Measurements from ENCODE around the gene STAC. TPM values are rescaled to one million over a fixed set of nuclear protein-coding genes. Genes with fewer than 3 reads are reported as not detected.
"Not testable (repeated sequence)": the region's sequence is repeated elsewhere in the genome, so short reads cannot be mapped to it uniquely, and the experiment has no call there.

STAC gene
- total and polyA plus RNA-seq, 8 donors: 0.29 to 7.2 (median 0.61) TPM; not detected in 4

- TF ChIP-seq EP300 (IDR thresholded peaks at IDR 0.05) (no peak), CTCF (IDR thresholded peaks at IDR 0.05) (no peak), POLR2AphosphoS5 (IDR thresholded peaks at IDR 0.05) (no peak), POLR2A (IDR thresholded peaks at IDR 0.05) (no peak)
- Histone ChIP-seq H3K9me3 (no peaks in the 10 kb centered on the region), H3K4me1 (peaks cover 0 to 7% (median 2%) of the 10 kb centered on the region in 4 donors), H3K27me3 (no peaks in the 10 kb centered on the region), H3K36me3 (no peaks in the 10 kb centered on the region), H3K4me3 (no peak overlapping the region), H3K27ac (no peak overlapping the region)
- 54 to 75% (median 67%) methylated on average over 5 of the region's 5 CpGs for WGBS, 5 donors
- intact Hi-C loops (cut with DNase I; ENCODE audit: low total_unique reads): no loop called here
- DNase-seq: peak in 1 of 2 donors; percentile 12
Observed at GRCh38 chr3:36457667-36458066, 77.4 kb downstream of the STAC start.

- TF ChIP-seq CTCF (IDR thresholded peaks at IDR 0.05) (no peak), POLR2A (IDR thresholded peaks at IDR 0.05) (no peak), POLR2AphosphoS5 (IDR thresholded peaks at IDR 0.05) (no peak), EP300 (IDR thresholded peaks at IDR 0.05) (no peak)
- Histone ChIP-seq H3K4me3 (no peak overlapping the region), H3K27ac (no peak overlapping the region), H3K4me1 (peaks cover 0 to 7% (median 2%) of the 10 kb centered on the region in 4 donors), H3K27me3 (no peaks in the 10 kb centered on the region), H3K9me3 (no peaks in the 10 kb centered on the region), H3K36me3 (no peaks in the 10 kb centered on the region)
- intact Hi-C loops (cut with DNase I; ENCODE audit: low total_unique reads): no loop called here
- DNase-seq: no peak
Observed at GRCh38 chr3:36459177-36459576, 78.9 kb downstream of the STAC start.

GRCh38 chr3:36461597-36461996, 81.3 kb downstream of the STAC start:
- DNase-seq: no peak
- H3K36me3 ChIP-seq: no peaks in the 10 kb centered on the region
- 74 to 88% (median 85%) methylated on average over 1 of the region's 1 CpG for WGBS, 5 donors
- H3K4me3 ChIP-seq: no peak overlapping the region
- peaks cover 0 to 7% (median 2%) of the 10 kb centered on the region in 4 donors for H3K4me1 ChIP-seq
- intact Hi-C loops (cut with DNase I; ENCODE audit: low total_unique reads): no loop called here
- no peaks in the 10 kb centered on the region for H3K27me3 ChIP-seq
- TF ChIP-seq CTCF (IDR thresholded peaks at IDR 0.05) (no peak), POLR2A (IDR thresholded peaks at IDR 0.05) (no peak), EP300 (IDR thresholded peaks at IDR 0.05) (no peak), POLR2AphosphoS5 (IDR thresholded peaks at IDR 0.05) (no peak)
- H3K9me3 ChIP-seq: peaks cover 0 to 5% (median under 1%) of the 10 kb centered on the region in 4 donors
- H3K27ac ChIP-seq: no peak overlapping the region

- H3K4me1 ChIP-seq; H3K27ac ChIP-seq; H3K36me3 ChIP-seq; DNase-seq; intact Hi-C loops (cut with DNase I; ENCODE audit: low total_unique reads); H3K4me3 ChIP-seq; H3K27me3 ChIP-seq: not testable (repeated sequence)
- H3K9me3 ChIP-seq: peaks cover 0 to 18% (median 7%) of the 10 kb centered on the region in 4 donors
- WGBS, 5 donors: 81 to 86% (median 85%) methylated on average over 6 of the region's 6 CpGs
Observed at GRCh38 chr3:36472045-36472444, 91.7 kb downstream of the STAC start.

GRCh38 chr3:36475558-36475957, 95.3 kb downstream of the STAC start:
- Histone ChIP-seq H3K4me3 (no peak overlapping the region), H3K27ac (no peak overlapping the region), H3K9me3 (peaks cover 0 to 22% (median 12%) of the 10 kb centered on the region in 4 donors), H3K4me1 (peaks cover 0 to 3% (median 0%) of the 10 kb centered on the region in 4 donors), H3K27me3 (no peaks in the 10 kb centered on the region), H3K36me3 (no peaks in the 10 kb centered on the region)
- DNase-seq: no peak
- intact Hi-C loops (cut with DNase I; ENCODE audit: low total_unique reads): no loop called here
- TF ChIP-seq POLR2A (IDR thresholded peaks at IDR 0.05) (no peak), EP300 (IDR thresholded peaks at IDR 0.05) (no peak), CTCF (IDR thresholded peaks at IDR 0.05) (no peak), POLR2AphosphoS5 (IDR thresholded peaks at IDR 0.05) (no peak)
- 67 to 88% (median 84%) methylated on average over 2 of the region's 2 CpGs for WGBS, 5 donors

All from stomach (tissue), 9 donors.